SK-N-SH (cell line): ENCODE results near the gene IDUA.

Source experiments
- EP300 ChIP-seq, 2 experiments: IDR thresholded peaks; 2 replicates each; pipeline versions ENCODE4 v1.4.0 to v1.6.1; 2012; ENCODE audit warnings: borderline replicate concordance in 1 of 2, low read depth in 1 of 2, low read length in 1 of 2
- EZH2phosphoT487 ChIP-seq: fragments of 200-600 bp; sonication (generic); IDR thresholded peaks from 2 replicates; pipeline ENCODE4 v1.6.1; 2017; ENCODE audit warnings: low read depth, mixed run types, mild to moderate bottlenecking, antibody characterized with exemption, moderate library complexity, borderline replicate concordance
- FOXM1 ChIP-seq: IDR thresholded peaks from 2 replicates; pipeline ENCODE4 v1.4.0; 2012; ENCODE audit warnings: low read depth, mild to moderate bottlenecking
- GABPA ChIP-seq: IDR thresholded peaks from 2 replicates; pipeline ENCODE4 v1.4.0; 2012; ENCODE audit warnings: low read depth, mild to moderate bottlenecking
- GATA2 ChIP-seq: sonication (generic); formaldehyde crosslinking; IDR thresholded peaks from 2 replicates; pipeline ENCODE4 v1.5.0; 2020; ENCODE audit warnings: mild to moderate bottlenecking, missing genetic modification reagents
- JUND ChIP-seq: IDR thresholded peaks from 2 replicates; pipeline ENCODE4 v1.4.0; 2012
- MXI1 ChIP-seq: IDR thresholded peaks from 2 replicates; pipeline ENCODE4 v1.6.1; 2012; ENCODE audit warnings: mild to moderate bottlenecking, low read depth, low read length, improper control_type of control experiment
- POLR2AphosphoS5 ChIP-seq: IDR thresholded peaks from 2 replicates; pipeline ENCODE4 v1.6.1; 2012; ENCODE audit warnings: low read depth, low read length
- TAF1 ChIP-seq: IDR thresholded peaks from 2 replicates; pipeline ENCODE4 v1.6.1; 2012; ENCODE audit warnings: low read depth, mild to moderate bottlenecking, low read length, moderate library complexity, borderline replicate concordance
- TF ChIP-seq, protein P1 (sequence below): fragments of 200-600 bp; sonication (generic); IDR thresholded peaks from 2 replicates; pipeline ENCODE4 v1.6.1; 2017; ENCODE audit warnings: antibody characterized with exemption, mild to moderate bottlenecking, moderate library complexity
- TF ChIP-seq, protein P2 (sequence below): IDR thresholded peaks from 2 replicates; pipeline ENCODE4 v1.6.1; 2012; ENCODE audit warnings: mild to moderate bottlenecking, low read depth, low read length, moderate library complexity
- TF ChIP-seq, protein P3 (sequence below): IDR thresholded peaks from 2 replicates; pipeline ENCODE4; 2012

- TF ChIP-seq, protein P1, sequence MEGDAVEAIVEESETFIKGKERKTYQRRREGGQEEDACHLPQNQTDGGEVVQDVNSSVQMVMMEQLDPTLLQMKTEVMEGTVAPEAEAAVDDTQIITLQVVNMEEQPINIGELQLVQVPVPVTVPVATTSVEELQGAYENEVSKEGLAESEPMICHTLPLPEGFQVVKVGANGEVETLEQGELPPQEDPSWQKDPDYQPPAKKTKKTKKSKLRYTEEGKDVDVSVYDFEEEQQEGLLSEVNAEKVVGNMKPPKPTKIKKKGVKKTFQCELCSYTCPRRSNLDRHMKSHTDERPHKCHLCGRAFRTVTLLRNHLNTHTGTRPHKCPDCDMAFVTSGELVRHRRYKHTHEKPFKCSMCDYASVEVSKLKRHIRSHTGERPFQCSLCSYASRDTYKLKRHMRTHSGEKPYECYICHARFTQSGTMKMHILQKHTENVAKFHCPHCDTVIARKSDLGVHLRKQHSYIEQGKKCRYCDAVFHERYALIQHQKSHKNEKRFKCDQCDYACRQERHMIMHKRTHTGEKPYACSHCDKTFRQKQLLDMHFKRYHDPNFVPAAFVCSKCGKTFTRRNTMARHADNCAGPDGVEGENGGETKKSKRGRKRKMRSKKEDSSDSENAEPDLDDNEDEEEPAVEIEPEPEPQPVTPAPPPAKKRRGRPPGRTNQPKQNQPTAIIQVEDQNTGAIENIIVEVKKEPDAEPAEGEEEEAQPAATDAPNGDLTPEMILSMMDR, result no peak
- TF ChIP-seq JUND (no peak), FOXM1 (no peak), GABPA (no peak), GATA2 (CRISPR knock-in tag) (no peak), POLR2AphosphoS5 (no peak), MXI1 (no peak), EZH2phosphoT487 (no peak), TAF1 (no peak), EP300 (IDR thresholded peaks at IDR 0.05; ENCODE audit: borderline replicate concordance in 1 of 2, low read depth in 1 of 2, low read length in 1 of 2) (no peak)
- TF ChIP-seq, protein P2, sequence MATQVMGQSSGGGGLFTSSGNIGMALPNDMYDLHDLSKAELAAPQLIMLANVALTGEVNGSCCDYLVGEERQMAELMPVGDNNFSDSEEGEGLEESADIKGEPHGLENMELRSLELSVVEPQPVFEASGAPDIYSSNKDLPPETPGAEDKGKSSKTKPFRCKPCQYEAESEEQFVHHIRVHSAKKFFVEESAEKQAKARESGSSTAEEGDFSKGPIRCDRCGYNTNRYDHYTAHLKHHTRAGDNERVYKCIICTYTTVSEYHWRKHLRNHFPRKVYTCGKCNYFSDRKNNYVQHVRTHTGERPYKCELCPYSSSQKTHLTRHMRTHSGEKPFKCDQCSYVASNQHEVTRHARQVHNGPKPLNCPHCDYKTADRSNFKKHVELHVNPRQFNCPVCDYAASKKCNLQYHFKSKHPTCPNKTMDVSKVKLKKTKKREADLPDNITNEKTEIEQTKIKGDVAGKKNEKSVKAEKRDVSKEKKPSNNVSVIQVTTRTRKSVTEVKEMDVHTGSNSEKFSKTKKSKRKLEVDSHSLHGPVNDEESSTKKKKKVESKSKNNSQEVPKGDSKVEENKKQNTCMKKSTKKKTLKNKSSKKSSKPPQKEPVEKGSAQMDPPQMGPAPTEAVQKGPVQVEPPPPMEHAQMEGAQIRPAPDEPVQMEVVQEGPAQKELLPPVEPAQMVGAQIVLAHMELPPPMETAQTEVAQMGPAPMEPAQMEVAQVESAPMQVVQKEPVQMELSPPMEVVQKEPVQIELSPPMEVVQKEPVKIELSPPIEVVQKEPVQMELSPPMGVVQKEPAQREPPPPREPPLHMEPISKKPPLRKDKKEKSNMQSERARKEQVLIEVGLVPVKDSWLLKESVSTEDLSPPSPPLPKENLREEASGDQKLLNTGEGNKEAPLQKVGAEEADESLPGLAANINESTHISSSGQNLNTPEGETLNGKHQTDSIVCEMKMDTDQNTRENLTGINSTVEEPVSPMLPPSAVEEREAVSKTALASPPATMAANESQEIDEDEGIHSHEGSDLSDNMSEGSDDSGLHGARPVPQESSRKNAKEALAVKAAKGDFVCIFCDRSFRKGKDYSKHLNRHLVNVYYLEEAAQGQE, result no peak
- TF ChIP-seq, protein P3, sequence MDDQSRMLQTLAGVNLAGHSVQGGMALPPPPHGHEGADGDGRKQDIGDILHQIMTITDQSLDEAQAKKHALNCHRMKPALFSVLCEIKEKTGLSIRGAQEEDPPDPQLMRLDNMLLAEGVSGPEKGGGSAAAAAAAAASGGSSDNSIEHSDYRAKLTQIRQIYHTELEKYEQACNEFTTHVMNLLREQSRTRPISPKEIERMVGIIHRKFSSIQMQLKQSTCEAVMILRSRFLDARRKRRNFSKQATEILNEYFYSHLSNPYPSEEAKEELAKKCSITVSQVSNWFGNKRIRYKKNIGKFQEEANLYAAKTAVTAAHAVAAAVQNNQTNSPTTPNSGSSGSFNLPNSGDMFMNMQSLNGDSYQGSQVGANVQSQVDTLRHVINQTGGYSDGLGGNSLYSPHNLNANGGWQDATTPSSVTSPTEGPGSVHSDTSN, result no peak
Measured at GRCh38 chr4:1026115-1026514, 39.3 kb downstream of the IDUA start.
